Gastroesophageal sphincter (tissue), 3 donors: Measurements from ENCODE around the gene FAM151A.

Experiments used
- CTCF ChIP-seq, 4 experiments: fragments of 200-600 bp in 2 of 4; fragments of 450-650 bp in 2 of 4; sonication (generic) in 1 of 4; IDR thresholded peaks; one replicate each; pipeline ENCODE4 v1.5.1; 2017 to 2019; ENCODE audit warnings: antibody characterized with exemption in 4 of 4, mild to moderate bottlenecking in 2 of 4, moderate library complexity in 2 of 4
- EP300 ChIP-seq: sonication (generic); formaldehyde crosslinking; IDR thresholded peaks from one replicate; pipeline ENCODE4 v1.6.1; 2017; ENCODE audit warnings: antibody characterized with exemption, mild to moderate bottlenecking
- POLR2A ChIP-seq, 2 donors: fragments of 450-650 bp; IDR thresholded peaks; one replicate each; pipeline ENCODE4 v1.6.1; 2017; ENCODE audit warnings: antibody characterized with exemption in 2 of 2, mild to moderate bottlenecking in 2 of 2, moderate library complexity in 1 of 2
- POLR2AphosphoS5 ChIP-seq: sonication (generic); formaldehyde crosslinking; IDR thresholded peaks from one replicate; pipeline ENCODE4 v1.6.1; 2017; ENCODE audit warnings: antibody characterized with exemption

- TF ChIP-seq POLR2AphosphoS5 (no peak), CTCF (IDR thresholded peaks at IDR 0.05) (no peak), EP300 (no peak), POLR2A (IDR thresholded peaks at IDR 0.05) (no peak)
Observed at GRCh38 chr1:54609301-54609921, 13.9 kb downstream of the FAM151A start.
